Measurements from ENCODE around the gene FAM114A1.
"Not testable (repeated sequence)": the region's sequence is repeated elsewhere in the genome, so short reads cannot be mapped to it uniquely, and the experiment has no call there.

FAM114A1 gene

GRCh38 chr4:38931125-38931524, 63.5 kb downstream of the FAM114A1 start:
- DNase-seq (ENCODE audit: low read depth, low spot score) = no peak

DNA sequence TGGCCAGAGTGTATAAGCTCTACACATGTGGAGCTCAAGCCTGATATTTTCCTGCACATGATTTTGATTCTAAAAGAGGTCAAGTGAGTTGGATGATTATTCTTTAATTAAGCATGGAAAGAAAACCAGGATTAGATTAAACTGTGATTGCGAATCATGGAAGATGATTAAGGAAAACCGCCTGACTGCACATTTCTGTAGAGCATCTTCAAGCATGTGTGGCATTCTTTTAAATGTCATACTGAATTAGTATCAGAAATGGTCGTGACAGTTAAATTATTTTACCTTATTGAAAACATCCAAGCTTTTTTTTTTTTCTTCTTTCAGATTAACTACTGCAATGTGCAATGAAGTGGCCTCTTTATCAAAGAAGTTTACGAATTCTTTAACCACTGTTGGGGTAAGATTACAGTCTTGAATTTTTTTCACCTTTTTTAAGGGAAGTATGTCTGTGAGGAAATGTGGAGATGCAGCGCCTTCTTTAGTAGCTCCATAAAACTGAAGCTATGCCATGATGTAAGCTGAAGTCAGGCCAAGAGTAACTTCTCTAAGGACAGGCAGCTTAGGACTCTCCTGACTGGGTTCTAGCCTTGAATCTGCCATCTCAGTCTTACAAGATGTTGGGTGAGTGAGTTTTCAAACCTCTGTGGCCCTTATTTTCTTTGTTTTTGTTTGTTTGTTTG, 67.9 kb downstream of the FAM114A1 start:
- DNase-seq (ENCODE audit: low read depth, low spot score) = no peak

- DNase-seq (ENCODE audit: low read depth, low spot score) = no peak
Measured at GRCh38 chr4:38939165-38939564, 71.6 kb downstream of the FAM114A1 start.

DNA sequence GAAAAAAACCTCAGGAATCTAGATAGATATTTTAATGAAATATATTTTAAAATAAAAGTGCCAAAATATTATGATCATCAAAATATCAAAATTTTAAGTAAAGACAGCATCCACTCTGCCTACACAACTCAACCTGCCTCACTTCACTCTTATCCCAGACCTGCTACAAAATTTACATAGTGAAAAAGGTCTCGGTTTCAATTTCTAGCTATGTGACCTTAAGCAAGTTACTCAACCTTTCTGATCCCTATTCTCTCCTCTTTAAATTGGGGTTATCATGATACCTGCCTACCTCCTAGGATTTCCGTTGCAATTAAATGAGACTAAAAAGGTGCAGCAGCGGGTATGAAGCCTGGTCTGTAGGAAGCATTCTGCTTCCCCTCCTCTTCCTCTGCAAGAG, 72.9 kb downstream of the FAM114A1 start:
- DNase-seq (ENCODE audit: low read depth, low spot score) = no peak

DNA sequence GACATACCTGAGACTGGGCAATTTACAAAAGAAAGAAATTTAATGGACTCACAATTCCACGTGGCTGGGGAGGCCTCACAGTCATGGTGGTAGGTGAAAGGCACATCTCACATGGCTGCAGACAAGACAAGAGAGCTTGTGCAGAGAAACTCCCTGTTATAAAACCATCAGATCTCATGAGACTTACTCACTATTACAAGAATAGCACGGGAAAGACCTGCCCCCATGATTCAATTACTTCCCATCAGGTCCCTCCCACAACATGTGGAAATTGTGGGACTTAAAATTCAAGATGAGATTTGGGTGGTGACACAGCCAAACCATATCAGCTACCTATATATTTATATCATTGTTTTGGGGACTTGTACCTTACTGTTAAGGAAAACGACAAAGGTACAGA, 74.3 kb downstream of the FAM114A1 start:
- not testable (repeated sequence) for DNase-seq (ENCODE audit: low read depth, low spot score)

DNA sequence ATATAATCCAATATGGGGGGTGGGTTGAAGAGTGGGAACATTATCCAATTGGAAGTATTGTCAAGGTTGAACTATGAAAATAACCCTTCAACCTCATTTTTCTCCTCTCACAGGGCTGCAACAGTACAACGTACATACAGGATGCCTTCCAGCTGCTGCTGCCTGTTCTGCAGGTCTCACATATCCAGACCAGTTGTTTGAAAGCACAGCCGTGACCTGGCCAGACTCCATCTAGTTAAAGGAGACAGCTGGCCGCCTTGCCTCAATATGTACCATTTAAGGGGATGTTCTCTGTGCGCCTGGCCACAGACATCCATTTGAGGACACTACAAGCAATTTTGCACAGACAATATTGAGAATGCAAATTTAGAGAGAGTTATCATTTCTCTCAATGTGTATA, 75.7 kb downstream of the FAM114A1 start:
- no peak for DNase-seq (ENCODE audit: low read depth, low spot score)

DNA sequence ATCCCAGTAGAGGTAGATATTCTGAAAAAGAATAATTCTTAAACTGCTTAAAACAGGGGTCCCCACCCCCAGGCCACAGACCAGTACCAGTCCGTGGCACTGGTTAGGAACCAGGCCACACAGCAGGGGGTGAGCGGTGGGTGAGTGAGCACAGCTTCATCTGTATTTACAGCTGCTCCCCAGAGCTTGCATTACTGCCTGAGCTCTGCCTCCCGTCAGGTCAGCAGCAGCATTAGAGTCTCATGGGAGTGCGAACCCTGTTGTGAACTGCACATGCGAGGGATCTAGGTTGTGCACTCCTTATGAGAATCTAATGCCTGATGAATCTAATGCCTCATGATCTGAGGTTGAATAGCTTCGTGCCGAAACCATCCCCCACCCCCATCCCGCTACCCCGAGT, 76.8 kb downstream of the FAM114A1 start:
- no peak for DNase-seq (ENCODE audit: low read depth, low spot score)

DNA sequence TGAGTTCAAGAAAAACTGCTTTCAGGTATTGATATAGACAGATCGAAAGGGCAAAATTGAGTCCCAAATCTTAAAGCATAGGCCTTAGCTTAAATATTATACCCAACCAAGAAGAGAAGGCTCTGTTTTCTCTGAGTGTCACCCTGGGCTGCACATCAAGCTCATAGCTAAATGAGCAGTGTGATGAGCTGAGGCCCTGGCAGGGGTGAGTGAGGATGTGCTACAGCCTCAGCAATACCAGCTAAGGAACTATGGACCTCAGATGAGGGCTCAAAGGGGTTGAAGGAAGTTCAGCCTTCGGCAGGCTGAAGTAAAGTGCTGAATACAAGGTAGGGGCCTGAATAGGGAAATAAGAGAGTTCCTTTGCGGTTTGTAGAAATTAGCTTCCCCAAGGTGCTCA, 79.3 kb downstream of the FAM114A1 start:
- DNase-seq (ENCODE audit: low read depth, low spot score) = no peak

DNA sequence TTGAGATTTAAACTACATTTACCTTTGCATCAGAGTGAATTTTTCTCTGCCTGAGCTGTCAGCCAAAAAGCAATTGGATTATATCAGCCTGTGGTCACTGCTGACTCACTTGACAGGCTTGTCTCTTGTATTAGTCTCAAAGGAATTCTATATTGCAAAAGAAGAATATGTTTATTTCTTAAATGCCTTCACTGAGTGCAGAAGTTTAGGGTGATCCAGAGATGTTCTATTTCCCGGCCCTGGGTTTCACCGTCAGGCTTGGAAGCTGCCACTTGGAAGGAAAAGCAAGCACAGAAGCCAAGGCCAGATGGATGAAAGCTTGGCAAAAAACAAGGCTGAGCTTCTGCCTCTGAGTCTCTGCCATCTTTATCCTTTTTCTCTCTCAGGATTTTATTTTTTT, 80.9 kb downstream of the FAM114A1 start:
- peak; percentile 46 for DNase-seq (ENCODE audit: low read depth, low spot score)

DNA sequence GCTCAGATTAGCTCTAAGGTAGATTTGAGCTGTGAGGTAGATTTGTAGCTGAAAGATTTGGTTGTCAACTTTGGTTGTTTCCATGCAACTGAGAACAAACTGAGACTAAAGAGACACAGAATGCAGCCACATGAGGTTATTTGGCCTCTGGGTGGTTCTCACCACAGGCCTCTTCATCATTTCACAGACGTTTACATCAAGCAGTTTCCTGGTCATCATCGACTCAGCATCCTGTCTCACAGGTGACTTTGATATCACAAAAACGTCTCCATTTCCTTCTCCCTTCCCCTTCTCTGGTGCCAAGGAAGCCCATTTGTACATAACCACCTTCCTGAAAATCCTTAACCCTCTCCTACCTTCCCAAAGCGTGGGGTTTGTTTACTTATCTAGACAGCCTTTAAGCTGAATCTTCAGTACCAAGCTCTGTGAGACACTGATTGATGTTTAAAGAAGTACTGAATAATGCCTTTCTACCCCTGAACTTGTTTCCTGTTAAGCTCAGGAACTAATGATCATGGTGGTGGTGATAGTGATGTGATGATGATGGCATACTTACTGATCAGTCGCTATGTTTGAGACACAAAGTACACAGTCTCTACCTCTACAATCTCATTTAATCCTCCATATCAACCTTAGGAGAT, 81.9 kb downstream of the FAM114A1 start:
- no peak for DNase-seq (ENCODE audit: low read depth, low spot score)

DNA sequence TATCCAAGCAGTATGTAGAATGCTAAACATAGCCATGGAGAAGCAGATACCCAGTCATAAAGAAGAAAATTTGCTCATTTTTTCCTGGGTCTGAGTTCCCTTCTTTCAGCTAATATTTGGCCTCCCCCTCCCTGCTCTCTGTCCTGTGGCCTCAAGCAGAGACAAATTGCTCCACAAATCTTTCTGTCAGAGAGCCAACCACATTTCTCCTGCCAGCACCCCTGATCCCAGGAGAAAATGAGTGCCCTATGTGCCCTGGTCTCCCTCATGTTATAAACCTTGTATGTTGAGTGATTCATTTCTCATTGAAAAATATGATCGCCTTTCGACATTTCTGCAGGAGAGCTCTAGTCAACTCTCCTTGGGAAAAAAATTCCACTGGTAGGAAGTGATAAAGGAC, 82.6 kb downstream of the FAM114A1 start:
- no peak for DNase-seq (ENCODE audit: low read depth, low spot score)

DNA sequence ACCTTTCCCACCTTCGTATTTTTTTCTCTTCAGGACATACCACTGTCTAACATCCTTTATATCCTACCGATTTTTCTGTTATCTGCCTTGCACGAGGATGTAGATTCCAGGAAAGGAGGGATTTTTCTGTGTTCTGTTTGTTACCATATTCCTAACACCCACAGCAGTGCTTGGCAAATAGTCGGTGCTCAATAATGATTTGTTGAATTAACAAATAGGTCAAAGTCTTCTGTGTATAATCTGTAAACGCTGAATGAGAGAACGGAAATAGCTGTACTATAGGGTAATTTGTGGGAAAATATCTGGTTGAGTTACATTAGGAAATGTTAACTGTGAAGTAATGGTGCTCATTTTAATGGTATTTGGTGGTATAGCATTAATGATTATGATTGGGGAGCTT, 83.1 kb downstream of the FAM114A1 start:
- DNase-seq (ENCODE audit: low read depth, low spot score) = no peak

DNA sequence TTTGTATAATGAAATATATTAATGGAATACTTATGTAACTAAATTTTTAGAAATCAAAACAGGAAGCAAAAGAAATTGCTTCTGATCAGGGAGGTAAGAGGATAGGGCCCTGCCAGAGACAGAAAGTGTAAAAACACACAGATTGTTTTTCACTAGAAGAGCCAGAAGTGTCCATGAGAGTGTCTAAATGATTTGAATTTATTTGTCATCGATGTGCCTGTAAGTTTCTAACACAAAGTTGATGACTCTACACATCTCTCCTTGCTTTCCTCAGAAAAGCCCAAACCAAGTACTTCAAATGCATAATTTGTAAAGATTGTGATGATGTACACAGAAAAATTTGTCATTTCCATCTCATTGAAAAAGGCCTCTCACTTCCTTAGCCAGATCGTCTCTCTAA, 84.0 kb downstream of the FAM114A1 start:
- no peak for DNase-seq (ENCODE audit: low read depth, low spot score)

DNA sequence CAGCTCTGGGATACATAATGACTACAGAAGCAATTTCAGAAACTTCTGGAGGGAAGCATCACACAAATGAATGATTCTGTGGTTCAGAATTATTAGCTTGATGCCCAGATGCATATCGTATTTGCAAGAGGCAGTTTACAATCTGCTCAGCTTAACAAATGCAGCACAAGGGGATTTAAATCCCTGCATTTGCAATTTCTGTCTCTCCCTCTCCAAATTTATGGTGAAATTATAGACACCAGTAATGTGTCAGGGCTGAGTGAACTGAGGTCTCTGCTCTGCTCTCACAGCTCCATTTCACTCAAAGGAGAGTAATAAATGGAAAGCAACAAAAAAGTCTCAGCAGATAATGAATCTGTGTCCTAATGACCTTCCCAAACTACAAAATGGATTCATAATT, 84.4 kb downstream of the FAM114A1 start:
- no peak for DNase-seq (ENCODE audit: low read depth, low spot score)

GRCh38 chr4:38954727-38955126, 87.1 kb downstream of the FAM114A1 start:
- DNase-seq (ENCODE audit: low read depth, low spot score) = no peak

DNA sequence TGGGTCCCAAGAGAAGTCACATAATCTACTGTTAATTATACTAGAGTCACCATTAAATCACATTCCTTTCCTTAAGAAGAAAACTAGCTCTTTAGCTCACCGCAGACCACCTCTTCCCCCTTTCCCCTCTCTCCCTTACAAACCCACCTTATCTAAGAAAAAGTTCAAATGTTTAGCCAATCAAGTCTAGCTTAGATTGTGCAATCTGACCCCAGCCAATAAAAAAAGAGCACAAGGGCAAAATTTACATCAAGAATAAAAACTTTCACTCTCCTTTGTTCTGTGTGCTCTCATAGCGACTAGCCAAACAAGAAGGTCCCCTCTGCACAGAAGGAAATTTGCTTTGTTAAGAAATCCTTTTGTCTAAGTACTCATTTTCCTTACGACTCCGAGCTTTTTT, 88.4 kb downstream of the FAM114A1 start:
- DNase-seq (ENCODE audit: low read depth, low spot score) = no peak

GRCh38 chr4:38957261-38957815, 89.7 kb downstream of the FAM114A1 start:
- DNase-seq (ENCODE audit: low read depth, low spot score) = no peak

DNA sequence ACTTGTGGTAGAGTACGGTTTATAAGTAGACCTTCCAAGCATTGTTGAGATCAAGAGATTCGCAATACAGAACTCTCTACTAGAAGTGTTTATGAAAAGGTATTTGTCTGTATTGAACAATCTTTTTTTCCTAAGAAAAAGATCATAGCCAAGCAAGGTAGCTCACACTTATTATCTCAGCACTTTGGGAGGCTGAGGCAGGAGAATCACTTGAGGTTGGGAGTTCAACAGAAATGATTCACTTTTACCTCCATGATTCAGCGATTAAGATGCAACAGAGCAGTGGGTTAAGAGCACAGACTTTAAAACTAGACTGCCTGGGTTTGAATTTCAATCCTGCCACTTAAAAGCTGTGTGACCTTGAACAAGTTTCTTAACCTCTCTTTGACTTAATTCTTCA, 90.3 kb downstream of the FAM114A1 start:
- DNase-seq (ENCODE audit: low read depth, low spot score) = no peak

GRCh38 chr4:38958453-38959190, 91.0 kb downstream of the FAM114A1 start:
- DNase-seq (ENCODE audit: low read depth, low spot score) = no peak

DNA sequence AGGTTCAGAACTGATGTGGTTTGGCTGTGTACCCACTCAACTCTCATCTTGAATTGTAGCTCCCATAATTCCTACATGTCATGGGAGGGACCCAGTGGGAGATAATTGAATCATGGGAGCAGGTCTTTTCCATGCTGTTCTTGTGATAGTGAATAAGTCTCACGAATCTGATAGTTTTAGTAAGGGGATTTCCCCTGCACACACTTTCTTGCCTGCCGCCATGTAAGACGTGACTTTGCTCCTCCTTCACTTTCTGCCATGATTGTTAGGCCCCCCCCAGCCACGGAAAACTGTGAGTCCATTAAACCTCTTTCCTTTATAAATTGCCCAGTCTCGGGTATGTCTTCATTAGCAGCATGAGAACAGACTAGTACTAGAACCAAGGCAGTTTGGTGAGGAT, 91.6 kb downstream of the FAM114A1 start:
- not testable (repeated sequence) for DNase-seq (ENCODE audit: low read depth, low spot score)

DNA sequence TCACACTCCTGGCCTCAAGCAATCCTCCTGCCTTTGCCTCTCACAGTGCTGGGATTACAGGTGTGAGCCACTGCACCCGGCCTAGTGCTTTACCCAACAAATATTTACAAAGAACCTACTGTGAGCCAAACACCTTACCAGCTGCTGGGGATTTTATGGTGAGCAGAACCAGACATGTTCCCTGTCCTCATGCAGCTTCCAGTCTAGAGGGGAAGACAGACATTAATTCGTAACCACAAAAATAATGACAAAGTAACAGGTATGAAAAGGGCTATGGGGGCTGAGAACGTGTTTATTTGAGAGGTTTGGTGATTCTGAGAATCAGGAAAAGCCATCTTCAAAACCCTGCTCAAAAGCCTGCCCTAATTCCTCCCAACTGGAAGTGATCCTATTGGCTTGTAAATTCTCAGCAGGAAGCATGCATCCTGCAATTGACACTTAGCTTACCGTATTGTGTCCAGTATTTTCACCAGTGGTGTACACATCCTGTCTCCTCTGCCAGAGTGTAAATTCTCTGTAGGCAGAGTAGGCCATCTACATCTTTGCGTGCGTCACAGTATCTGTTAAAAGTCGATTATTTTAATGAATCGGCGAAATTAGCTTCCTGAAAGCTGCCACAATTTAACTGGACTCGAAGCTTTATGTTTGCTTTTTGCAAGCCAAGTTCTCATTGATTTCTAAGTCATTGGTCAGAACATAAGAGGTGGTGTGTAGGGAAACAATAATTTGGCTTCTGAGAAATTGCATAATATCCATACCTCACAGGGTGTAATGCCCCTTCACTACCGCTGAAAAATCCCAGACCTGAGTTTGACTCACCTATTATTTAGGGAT, 97.6 kb downstream of the FAM114A1 start:
- no peak for DNase-seq (ENCODE audit: low read depth, low spot score)

DNA sequence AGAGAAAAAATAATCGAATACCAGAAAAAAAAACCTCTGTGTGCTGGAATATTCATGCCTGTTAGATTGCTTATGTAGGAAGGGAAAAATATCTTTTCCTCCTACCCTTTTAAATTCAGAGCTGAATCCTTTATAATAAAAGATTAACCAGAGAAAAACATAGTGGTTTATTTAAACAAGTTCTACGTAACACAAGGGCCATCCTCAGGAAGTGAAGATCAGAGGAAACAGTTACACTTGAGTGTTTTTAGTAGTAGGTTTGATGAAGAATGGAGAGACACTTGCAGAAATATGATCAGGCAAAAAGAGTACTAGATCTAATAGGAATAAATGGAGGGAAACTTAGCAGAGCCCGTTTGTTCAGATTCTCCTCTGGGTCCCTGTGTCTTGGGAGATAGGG, 98.3 kb downstream of the FAM114A1 start:
- DNase-seq (ENCODE audit: low read depth, low spot score) = no peak
